HepG2 (cell line): ENCODE measurements around the gene ZNF491. TPM values are rescaled to one million over a fixed set of nuclear protein-coding genes. Genes with fewer than 3 reads are reported as not detected.
A peak's percentile ranks its signal among the peaks of the same experiment; 100 is the strongest.

Experiments used
- ETV5 ChIP-seq: IDR thresholded peaks from 2 replicates; pipeline ENCODE4 v1.6.1; 2018; ENCODE audit warnings: missing biosample characterization, missing genetic modification reagents, inconsistent platforms, borderline replicate concordance
- FOXA1 ChIP-seq, 2 experiments: fragments of 450-650 bp in 1 of 2; sonication (generic) in 1 of 2; formaldehyde crosslinking in 1 of 2; IDR thresholded peaks; 2 replicates each; pipeline versions ENCODE4 v1.4.0 to v1.6.1; 2016 to 2020; ENCODE audit warnings: missing genetic modification reagents in 1 of 2
- GZF1 ChIP-seq: sonication (generic); formaldehyde crosslinking; IDR thresholded peaks from 2 replicates; pipeline ENCODE4 v1.5.1; 2020; ENCODE audit warnings: mild to moderate bottlenecking, missing genetic modification reagents
- KMT2B ChIP-seq: IDR thresholded peaks from 2 replicates; pipeline ENCODE4 v1.6.1; 2016; ENCODE audit warnings: missing genetic modification reagents, missing compliant biosample characterization
- MIER3 ChIP-seq: IDR thresholded peaks from 2 replicates; pipeline ENCODE4 v1.6.1; 2016; ENCODE audit warnings: missing compliant biosample characterization, borderline replicate concordance
- NCOA2 ChIP-seq: sonication (generic); formaldehyde crosslinking; IDR thresholded peaks from 2 replicates; pipeline ENCODE4 v1.8.0; 2022; ENCODE audit warnings: inconsistent platforms
- SCMH1 ChIP-seq: sonication (generic); formaldehyde crosslinking; IDR thresholded peaks from 2 replicates; pipeline ENCODE4 v1.9.0; 2021; ENCODE audit warnings: missing genetic modification reagents, mild to moderate bottlenecking, borderline replicate concordance
- ZMAT3 ChIP-seq: sonication (generic); formaldehyde crosslinking; conservative IDR thresholded peaks from 2 replicates; pipeline ENCODE4 v1.7.0; 2021; ENCODE audit warnings: missing genetic modification reagents
- ZNF143 ChIP-seq: sonication (generic); formaldehyde crosslinking; IDR thresholded peaks from 2 replicates; pipeline ENCODE4 v1.4.0; 2020; ENCODE audit warnings: missing genetic modification reagents
- ZNF3 ChIP-seq: IDR thresholded peaks from 2 replicates; pipeline ENCODE4 v1.7.0; 2017; ENCODE audit warnings: inconsistent platforms
- polyA plus RNA-seq, 8 experiments: library from polyadenylated mRNA; depleted of rRNA in 3 of 8; stranded (reverse) in 7 of 8; unstranded in 1 of 8; fragments of >200 nt; fragmentation: Illumina TruSeq in 4 of 8; extraction: Trizol in 4 of 8; gene quantifications; 2 replicates each; pipeline versions ENCODE4 v1.2.1 to v1.2.3, GENCODE V29; 2011 to 2016; ENCODE audit warnings: low read depth in 4 of 8, missing spikeins in 1 of 8, mixed read lengths in 1 of 8; ENCODE audit not compliant: insufficient read depth in 1 of 8
- total RNA-seq, 5 experiments: library from RNA; depleted of rRNA; stranded (reverse); fragments of >200 nt; fragmentation: Illumina TruSeq; extraction: Trizol; gene quantifications; 2 replicates each; pipeline ENCODE4 v1.2.3, GENCODE V29; 2016; ENCODE audit warnings: low read depth in 1 of 5
- TF ChIP-seq, protein P1 (sequence below): sonication (generic); formaldehyde crosslinking; IDR thresholded peaks from 2 replicates; pipeline ENCODE4 v1.8.0; 2022; ENCODE audit warnings: mild to moderate bottlenecking, missing genetic modification reagents
- TF ChIP-seq, protein P2 (sequence below): sonication (generic); formaldehyde crosslinking; IDR thresholded peaks from 2 replicates; pipeline ENCODE4 v1.4.0; 2020; ENCODE audit warnings: missing genetic modification reagents
- TF ChIP-seq, protein P3 (sequence below): sonication (generic); formaldehyde crosslinking; IDR thresholded peaks from 2 replicates; pipeline ENCODE4 v1.4.0; 2020; ENCODE audit warnings: missing genetic modification reagents
- TF ChIP-seq, protein P4 (sequence below): sonication (generic); formaldehyde crosslinking; IDR thresholded peaks from 2 replicates; pipeline ENCODE4 v1.8.0; 2022; ENCODE audit warnings: mild to moderate bottlenecking, missing genetic modification reagents, moderate library complexity
- TF ChIP-seq, protein P5 (sequence below): sonication (generic); formaldehyde crosslinking; IDR thresholded peaks from 2 replicates; pipeline ENCODE4 v1.5.0; 2020; ENCODE audit warnings: mild to moderate bottlenecking, missing genetic modification reagents
- TF ChIP-seq, protein P6 (sequence below): sonication (generic); formaldehyde crosslinking; IDR thresholded peaks from 2 replicates; pipeline ENCODE4 v1.8.1; 2023; ENCODE audit warnings: mild to moderate bottlenecking, moderate library complexity, missing genetic modification reagents

Gene ZNF491
- total and polyA plus RNA-seq, 2 of the 13 experiments (the other 11 are each of a cell fraction or from before 2014, with no cell fraction given): 0.57 to 2.2 TPM

DNA sequence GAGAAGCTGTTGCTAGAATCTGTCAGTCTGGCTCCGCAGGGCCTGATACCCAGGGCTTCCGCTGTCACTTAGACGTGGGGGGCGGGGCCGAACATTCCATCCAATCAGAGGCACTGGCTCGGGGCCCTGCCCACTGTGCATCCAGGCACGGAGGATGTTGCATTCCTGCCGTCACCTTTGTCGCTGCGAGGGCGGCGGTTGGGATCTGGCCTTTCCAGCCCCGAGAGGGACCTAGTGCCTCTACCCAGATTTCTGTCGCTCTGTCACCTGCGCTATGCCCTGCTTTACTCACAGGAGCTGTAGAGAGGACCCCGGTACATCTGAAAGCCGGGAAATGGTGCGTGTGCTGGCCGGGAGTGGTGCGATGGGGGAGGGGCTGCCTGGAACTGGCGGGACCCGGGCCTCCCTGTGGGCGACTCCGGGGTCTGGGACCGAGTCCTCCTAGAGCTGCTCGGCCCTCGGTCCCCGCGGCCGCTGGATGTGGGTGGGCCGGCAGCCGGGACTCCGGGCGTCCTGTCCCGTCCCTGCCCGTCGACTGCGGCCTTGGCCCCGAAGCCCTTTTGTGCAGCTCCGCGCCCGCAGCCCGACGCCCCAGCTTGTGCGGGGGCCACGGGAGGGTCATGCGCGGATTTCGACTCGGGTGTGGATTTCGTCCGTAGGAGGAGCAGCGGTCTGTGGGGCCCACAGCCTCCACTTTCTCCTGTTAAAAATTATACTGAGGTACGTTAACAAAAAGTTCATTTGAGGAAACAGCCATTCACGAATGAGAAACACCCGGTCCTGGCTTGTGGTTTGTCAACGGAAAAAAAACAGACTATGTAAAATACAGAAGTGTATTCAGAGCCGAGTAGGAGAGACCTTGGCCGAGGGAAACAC is 50.5 kb downstream of the ZNF491 start, which contains the start of gene ZNF439 (continued):
- TF ChIP-seq, protein P1, sequence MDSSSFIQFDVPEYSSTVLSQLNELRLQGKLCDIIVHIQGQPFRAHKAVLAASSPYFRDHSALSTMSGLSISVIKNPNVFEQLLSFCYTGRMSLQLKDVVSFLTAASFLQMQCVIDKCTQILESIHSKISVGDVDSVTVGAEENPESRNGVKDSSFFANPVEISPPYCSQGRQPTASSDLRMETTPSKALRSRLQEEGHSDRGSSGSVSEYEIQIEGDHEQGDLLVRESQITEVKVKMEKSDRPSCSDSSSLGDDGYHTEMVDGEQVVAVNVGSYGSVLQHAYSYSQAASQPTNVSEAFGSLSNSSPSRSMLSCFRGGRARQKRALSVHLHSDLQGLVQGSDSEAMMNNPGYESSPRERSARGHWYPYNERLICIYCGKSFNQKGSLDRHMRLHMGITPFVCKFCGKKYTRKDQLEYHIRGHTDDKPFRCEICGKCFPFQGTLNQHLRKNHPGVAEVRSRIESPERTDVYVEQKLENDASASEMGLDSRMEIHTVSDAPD (CRISPR knock-in tag): no peak
- TF ChIP-seq, protein P2, sequence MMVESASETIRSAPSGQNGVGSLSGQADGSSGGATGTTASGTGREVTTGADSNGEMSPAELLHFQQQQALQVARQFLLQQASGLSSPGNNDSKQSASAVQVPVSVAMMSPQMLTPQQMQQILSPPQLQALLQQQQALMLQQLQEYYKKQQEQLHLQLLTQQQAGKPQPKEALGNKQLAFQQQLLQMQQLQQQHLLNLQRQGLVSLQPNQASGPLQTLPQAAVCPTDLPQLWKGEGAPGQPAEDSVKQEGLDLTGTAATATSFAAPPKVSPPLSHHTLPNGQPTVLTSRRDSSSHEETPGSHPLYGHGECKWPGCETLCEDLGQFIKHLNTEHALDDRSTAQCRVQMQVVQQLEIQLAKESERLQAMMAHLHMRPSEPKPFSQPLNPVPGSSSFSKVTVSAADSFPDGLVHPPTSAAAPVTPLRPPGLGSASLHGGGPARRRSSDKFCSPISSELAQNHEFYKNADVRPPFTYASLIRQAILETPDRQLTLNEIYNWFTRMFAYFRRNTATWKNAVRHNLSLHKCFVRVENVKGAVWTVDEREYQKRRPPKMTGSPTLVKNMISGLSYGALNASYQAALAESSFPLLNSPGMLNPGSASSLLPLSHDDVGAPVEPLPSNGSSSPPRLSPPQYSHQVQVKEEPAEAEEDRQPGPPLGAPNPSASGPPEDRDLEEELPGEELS (CRISPR knock-in tag): peak; percentile 16; the same call in 1 of the 2 replicates
- TF ChIP-seq, protein P3, sequence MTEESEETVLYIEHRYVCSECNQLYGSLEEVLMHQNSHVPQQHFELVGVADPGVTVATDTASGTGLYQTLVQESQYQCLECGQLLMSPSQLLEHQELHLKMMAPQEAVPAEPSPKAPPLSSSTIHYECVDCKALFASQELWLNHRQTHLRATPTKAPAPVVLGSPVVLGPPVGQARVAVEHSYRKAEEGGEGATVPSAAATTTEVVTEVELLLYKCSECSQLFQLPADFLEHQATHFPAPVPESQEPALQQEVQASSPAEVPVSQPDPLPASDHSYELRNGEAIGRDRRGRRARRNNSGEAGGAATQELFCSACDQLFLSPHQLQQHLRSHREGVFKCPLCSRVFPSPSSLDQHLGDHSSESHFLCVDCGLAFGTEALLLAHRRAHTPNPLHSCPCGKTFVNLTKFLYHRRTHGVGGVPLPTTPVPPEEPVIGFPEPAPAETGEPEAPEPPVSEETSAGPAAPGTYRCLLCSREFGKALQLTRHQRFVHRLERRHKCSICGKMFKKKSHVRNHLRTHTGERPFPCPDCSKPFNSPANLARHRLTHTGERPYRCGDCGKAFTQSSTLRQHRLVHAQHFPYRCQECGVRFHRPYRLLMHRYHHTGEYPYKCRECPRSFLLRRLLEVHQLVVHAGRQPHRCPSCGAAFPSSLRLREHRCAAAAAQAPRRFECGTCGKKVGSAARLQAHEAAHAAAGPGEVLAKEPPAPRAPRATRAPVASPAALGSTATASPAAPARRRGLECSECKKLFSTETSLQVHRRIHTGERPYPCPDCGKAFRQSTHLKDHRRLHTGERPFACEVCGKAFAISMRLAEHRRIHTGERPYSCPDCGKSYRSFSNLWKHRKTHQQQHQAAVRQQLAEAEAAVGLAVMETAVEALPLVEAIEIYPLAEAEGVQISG: 0 out of 2 replicates have a peak, but pooled peaks have one; percentile 13
- TF ChIP-seq ETV5 (CRISPR knock-in tag): peak; percentile 33; the same call in 1 of the 2 replicates
- TF ChIP-seq, protein P4, sequence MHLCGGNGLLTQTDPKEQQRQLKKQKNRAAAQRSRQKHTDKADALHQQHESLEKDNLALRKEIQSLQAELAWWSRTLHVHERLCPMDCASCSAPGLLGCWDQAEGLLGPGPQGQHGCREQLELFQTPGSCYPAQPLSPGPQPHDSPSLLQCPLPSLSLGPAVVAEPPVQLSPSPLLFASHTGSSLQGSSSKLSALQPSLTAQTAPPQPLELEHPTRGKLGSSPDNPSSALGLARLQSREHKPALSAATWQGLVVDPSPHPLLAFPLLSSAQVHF (CRISPR knock-in tag): no peak
- TF ChIP-seq NCOA2: 0 out of 2 replicates have a peak, but pooled peaks have one; percentile 9
- peak; percentile 18; the same call in 1 of the 2 replicates for TF ChIP-seq KMT2B (CRISPR knock-in tag)
- 0 out of 2 replicates have a peak, but pooled peaks have one; percentile 22 for TF ChIP-seq ZNF143 (CRISPR knock-in tag)
- TF ChIP-seq GZF1 (CRISPR knock-in tag): no peak
- TF ChIP-seq, protein P5, sequence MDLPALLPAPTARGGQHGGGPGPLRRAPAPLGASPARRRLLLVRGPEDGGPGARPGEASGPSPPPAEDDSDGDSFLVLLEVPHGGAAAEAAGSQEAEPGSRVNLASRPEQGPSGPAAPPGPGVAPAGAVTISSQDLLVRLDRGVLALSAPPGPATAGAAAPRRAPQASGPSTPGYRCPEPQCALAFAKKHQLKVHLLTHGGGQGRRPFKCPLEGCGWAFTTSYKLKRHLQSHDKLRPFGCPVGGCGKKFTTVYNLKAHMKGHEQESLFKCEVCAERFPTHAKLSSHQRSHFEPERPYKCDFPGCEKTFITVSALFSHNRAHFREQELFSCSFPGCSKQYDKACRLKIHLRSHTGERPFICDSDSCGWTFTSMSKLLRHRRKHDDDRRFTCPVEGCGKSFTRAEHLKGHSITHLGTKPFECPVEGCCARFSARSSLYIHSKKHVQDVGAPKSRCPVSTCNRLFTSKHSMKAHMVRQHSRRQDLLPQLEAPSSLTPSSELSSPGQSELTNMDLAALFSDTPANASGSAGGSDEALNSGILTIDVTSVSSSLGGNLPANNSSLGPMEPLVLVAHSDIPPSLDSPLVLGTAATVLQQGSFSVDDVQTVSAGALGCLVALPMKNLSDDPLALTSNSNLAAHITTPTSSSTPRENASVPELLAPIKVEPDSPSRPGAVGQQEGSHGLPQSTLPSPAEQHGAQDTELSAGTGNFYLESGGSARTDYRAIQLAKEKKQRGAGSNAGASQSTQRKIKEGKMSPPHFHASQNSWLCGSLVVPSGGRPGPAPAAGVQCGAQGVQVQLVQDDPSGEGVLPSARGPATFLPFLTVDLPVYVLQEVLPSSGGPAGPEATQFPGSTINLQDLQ (CRISPR knock-in tag): no peak
- TF ChIP-seq ZNF3 (CRISPR knock-in tag): no peak
- TF ChIP-seq, protein P6, sequence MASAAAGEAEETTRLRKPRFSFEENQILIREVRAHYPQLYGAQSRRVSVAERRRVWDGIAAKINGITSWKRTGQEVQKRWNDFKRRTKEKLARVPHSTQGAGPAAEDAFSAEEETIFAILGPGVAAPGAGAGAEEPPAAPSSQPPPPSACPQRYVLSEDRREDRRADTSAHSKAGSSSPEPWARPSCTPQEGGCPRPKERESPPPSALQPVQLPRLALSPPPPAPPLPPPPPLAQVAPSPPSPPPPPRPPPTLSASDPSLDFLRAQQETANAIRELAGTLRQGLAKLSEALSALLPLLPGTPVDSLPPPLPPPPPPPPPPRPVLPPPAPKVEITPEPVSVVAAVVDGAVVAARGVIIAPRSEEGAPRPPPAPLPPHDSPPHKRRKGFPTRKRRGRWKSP (CRISPR knock-in tag): peak; percentile 76; the same call in 1 of the 2 replicates
- TF ChIP-seq ZMAT3 (CRISPR knock-in tag): 0 out of 2 replicates have a peak, but pooled peaks have one; percentile 21
- no peak for TF ChIP-seq SCMH1 (CRISPR knock-in tag)
- 0 out of 2 replicates have a peak, but pooled peaks have one; percentile 55 for TF ChIP-seq MIER3 (CRISPR knock-in tag)
- TF ChIP-seq FOXA1 (IDR thresholded peaks at IDR 0.05): no peak
- TF ChIP-seq FOXA1 (CRISPR knock-in tag; IDR thresholded peaks at IDR 0.05): no peak
